Stomach (tissue), 4 donors: ENCODE data around the gene POU1F1.

Experiments used
- CTCF ChIP-seq, 7 experiments: fragments of 450-650 bp in 4 of 7; fragments of 200-600 bp in 3 of 7; sonication (generic) in 3 of 7; IDR thresholded peaks; one replicate each; pipeline ENCODE4 v1.5.1; 2016 to 2019; ENCODE audit warnings: antibody characterized with exemption in 7 of 7, control low read depth in 2 of 7, mild to moderate bottlenecking in 1 of 7
- POLR2A ChIP-seq, 4 donors: fragments of 450-650 bp; IDR thresholded peaks; one replicate each; pipeline ENCODE4 v1.6.1; 2016; ENCODE audit warnings: antibody characterized with exemption in 4 of 4, control low read depth in 2 of 4, mild to moderate bottlenecking in 1 of 4, moderate library complexity in 1 of 4
- POLR2AphosphoS5 ChIP-seq, 3 donors: sonication (generic); formaldehyde crosslinking; IDR thresholded peaks; one replicate each; pipeline ENCODE4 v1.6.1; 2016; ENCODE audit warnings: antibody characterized with exemption in 3 of 3

- TF ChIP-seq CTCF (IDR thresholded peaks at IDR 0.05): no peak
- TF ChIP-seq POLR2A (IDR thresholded peaks at IDR 0.05): no peak
- no peak for TF ChIP-seq POLR2AphosphoS5 (IDR thresholded peaks at IDR 0.05)
These were observed 8.3 kb downstream of the POU1F1 start for GRCh38 chr3:87267953-87268645.
